ENCODE data around the gene COQ10A.

GRCh38 chr12:56315249-56315621, 48.5 kb downstream of the COQ10A start:
- TF ChIP-seq POLR2A (IDR thresholded peaks at IDR 0.05) (no peak), CTCF (IDR thresholded peaks at IDR 0.05) (no peak)

Measured in heart left ventricle (tissue), 13 donors.